ENCODE data around the gene TWSG1.

The TWSG1 gene

DNA sequence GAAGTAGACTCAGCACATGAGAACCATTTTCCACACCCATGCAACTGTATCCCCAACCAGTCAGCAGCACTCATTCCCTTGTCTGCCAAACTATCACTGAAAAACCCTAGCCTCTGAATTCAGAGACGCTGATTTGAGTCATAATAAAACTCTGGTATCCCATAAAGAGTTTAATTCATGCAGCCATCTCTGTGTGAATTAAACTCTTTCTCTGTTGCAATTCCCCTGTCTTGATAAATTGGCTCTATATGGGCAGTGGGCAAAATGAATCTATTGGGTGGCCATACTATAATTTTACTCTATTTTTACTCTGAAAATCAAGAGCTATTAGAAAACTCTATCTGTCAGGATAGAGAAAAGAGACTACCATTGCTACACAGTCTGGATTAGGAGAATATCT is 40.6 kb upstream of the TWSG1 start:
- TF ChIP-seq POLR2AphosphoS5 (IDR thresholded peaks at IDR 0.05; ENCODE audit: low read depth) (no peak), GABPA (IDR thresholded peaks at IDR 0.05; ENCODE audit: low read depth) (no peak), SPI1 (IDR thresholded peaks at IDR 0.05; ENCODE audit: borderline replicate concordance, low read depth) (no peak)
- TF ChIP-seq, protein P1, sequence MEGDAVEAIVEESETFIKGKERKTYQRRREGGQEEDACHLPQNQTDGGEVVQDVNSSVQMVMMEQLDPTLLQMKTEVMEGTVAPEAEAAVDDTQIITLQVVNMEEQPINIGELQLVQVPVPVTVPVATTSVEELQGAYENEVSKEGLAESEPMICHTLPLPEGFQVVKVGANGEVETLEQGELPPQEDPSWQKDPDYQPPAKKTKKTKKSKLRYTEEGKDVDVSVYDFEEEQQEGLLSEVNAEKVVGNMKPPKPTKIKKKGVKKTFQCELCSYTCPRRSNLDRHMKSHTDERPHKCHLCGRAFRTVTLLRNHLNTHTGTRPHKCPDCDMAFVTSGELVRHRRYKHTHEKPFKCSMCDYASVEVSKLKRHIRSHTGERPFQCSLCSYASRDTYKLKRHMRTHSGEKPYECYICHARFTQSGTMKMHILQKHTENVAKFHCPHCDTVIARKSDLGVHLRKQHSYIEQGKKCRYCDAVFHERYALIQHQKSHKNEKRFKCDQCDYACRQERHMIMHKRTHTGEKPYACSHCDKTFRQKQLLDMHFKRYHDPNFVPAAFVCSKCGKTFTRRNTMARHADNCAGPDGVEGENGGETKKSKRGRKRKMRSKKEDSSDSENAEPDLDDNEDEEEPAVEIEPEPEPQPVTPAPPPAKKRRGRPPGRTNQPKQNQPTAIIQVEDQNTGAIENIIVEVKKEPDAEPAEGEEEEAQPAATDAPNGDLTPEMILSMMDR (IDR thresholded peaks at IDR 0.05; ENCODE audit: insufficient read depth, low read length), result no peak
- TF ChIP-seq, protein P2, sequence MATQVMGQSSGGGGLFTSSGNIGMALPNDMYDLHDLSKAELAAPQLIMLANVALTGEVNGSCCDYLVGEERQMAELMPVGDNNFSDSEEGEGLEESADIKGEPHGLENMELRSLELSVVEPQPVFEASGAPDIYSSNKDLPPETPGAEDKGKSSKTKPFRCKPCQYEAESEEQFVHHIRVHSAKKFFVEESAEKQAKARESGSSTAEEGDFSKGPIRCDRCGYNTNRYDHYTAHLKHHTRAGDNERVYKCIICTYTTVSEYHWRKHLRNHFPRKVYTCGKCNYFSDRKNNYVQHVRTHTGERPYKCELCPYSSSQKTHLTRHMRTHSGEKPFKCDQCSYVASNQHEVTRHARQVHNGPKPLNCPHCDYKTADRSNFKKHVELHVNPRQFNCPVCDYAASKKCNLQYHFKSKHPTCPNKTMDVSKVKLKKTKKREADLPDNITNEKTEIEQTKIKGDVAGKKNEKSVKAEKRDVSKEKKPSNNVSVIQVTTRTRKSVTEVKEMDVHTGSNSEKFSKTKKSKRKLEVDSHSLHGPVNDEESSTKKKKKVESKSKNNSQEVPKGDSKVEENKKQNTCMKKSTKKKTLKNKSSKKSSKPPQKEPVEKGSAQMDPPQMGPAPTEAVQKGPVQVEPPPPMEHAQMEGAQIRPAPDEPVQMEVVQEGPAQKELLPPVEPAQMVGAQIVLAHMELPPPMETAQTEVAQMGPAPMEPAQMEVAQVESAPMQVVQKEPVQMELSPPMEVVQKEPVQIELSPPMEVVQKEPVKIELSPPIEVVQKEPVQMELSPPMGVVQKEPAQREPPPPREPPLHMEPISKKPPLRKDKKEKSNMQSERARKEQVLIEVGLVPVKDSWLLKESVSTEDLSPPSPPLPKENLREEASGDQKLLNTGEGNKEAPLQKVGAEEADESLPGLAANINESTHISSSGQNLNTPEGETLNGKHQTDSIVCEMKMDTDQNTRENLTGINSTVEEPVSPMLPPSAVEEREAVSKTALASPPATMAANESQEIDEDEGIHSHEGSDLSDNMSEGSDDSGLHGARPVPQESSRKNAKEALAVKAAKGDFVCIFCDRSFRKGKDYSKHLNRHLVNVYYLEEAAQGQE (IDR thresholded peaks at IDR 0.05; ENCODE audit: insufficient replicate concordance, low read depth), result no peak
- no peak for DNase-seq (ENCODE audit: low read depth in 1 of 2, low spot score in 1 of 2)
- no peak overlapping the region for H3K27ac ChIP-seq (replicated peaks)
- H3K27me3 ChIP-seq (ENCODE audit: insufficient read depth, poor library complexity, severe bottlenecking), result no peaks in the 10 kb centered on the region
- H3K4me3 ChIP-seq (replicated peaks; ENCODE audit: insufficient read depth, low read length), result no peak overlapping the region

DNA sequence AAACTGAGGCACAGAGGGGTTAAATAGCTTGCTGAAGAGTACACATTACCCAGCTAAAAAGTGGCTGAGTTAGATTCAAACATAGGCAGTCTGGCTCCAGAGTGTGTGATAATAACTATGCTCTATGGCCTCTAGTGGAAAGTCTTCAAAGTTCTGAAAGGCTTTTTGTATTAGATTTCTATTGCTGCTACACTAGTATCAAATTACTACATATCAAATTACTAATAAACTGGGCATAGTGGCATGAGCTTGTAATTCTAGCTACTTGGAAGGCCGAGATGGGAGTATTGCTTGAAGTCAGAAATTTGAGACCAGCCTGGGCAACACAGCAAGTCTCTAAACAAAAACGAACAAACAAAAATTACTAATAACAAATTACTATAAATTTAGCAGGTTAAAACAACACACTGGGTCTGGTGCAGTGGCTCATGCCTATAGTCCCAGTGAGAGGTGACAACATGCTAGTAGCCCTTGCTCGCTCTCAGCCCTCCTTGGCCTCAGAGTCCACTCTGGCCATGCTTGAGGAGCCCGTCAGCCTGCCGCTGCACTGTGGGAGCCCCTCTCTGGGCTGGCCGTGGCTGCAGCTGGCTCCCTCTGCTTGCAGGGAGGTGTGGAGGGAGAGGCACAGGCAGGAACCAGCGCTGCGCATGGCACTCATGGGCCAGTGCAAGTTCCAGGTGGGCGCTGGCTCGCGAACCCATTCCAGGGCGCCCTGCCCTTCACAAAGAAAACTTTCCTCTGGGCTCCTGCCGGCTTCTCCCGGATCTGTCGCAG is 38.2 kb upstream of the TWSG1 start:
- TF ChIP-seq, protein P2 (IDR thresholded peaks at IDR 0.05; ENCODE audit: insufficient replicate concordance, low read depth), result no peak
- TF ChIP-seq GABPA (IDR thresholded peaks at IDR 0.05; ENCODE audit: low read depth) (no peak), SPI1 (IDR thresholded peaks at IDR 0.05; ENCODE audit: borderline replicate concordance, low read depth) (no peak), POLR2AphosphoS5 (IDR thresholded peaks at IDR 0.05; ENCODE audit: low read depth) (no peak)
- TF ChIP-seq, protein P1 (IDR thresholded peaks at IDR 0.05; ENCODE audit: insufficient read depth, low read length), result no peak
- no peak for DNase-seq (ENCODE audit: low read depth in 1 of 2, low spot score in 1 of 2)
- H3K27ac ChIP-seq (replicated peaks), result no peak overlapping the region
- no peaks in the 10 kb centered on the region for H3K27me3 ChIP-seq (ENCODE audit: insufficient read depth, poor library complexity, severe bottlenecking)
- H3K4me3 ChIP-seq (replicated peaks; ENCODE audit: insufficient read depth, low read length), result no peak overlapping the region

DNA sequence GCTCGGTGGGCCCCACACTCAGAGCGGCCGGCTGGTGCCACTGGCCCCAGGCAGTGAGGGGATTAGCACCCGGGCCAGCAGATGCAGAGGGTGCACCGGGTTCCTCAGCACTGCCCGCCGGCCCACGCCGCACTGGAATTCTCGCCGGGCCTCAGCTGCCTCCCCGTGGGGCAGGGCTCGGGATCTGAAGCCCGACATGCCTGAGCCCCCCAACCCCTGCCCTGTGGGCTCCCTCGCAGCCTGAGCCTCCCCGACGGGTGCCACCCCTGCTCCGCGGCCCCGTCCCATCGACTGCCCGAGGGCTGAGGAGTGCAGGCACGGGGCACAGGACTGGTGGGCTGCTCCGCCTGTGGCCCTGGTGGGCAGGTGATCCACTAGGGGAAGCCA is 37.6 kb upstream of the TWSG1 start:
- Histone ChIP-seq H3K4me3 (replicated peaks; ENCODE audit: insufficient read depth, low read length) (no peak overlapping the region), H3K27ac (replicated peaks) (no peak overlapping the region), H3K27me3 (ENCODE audit: insufficient read depth, poor library complexity, severe bottlenecking) (no peaks in the 10 kb centered on the region)
- DNase-seq (ENCODE audit: low read depth in 1 of 2, low spot score in 1 of 2), result no peak
- TF ChIP-seq, protein P2 (IDR thresholded peaks at IDR 0.05; ENCODE audit: insufficient replicate concordance, low read depth), result no peak
- no peak for TF ChIP-seq SPI1 (IDR thresholded peaks at IDR 0.05; ENCODE audit: borderline replicate concordance, low read depth)
- no peak for TF ChIP-seq GABPA (IDR thresholded peaks at IDR 0.05; ENCODE audit: low read depth)
- no peak for TF ChIP-seq POLR2AphosphoS5 (IDR thresholded peaks at IDR 0.05; ENCODE audit: low read depth)
- TF ChIP-seq, protein P1 (IDR thresholded peaks at IDR 0.05; ENCODE audit: insufficient read depth, low read length), result no peak
